Measurements from ENCODE around the gene METTL3.

METTL3 gene

DNA sequence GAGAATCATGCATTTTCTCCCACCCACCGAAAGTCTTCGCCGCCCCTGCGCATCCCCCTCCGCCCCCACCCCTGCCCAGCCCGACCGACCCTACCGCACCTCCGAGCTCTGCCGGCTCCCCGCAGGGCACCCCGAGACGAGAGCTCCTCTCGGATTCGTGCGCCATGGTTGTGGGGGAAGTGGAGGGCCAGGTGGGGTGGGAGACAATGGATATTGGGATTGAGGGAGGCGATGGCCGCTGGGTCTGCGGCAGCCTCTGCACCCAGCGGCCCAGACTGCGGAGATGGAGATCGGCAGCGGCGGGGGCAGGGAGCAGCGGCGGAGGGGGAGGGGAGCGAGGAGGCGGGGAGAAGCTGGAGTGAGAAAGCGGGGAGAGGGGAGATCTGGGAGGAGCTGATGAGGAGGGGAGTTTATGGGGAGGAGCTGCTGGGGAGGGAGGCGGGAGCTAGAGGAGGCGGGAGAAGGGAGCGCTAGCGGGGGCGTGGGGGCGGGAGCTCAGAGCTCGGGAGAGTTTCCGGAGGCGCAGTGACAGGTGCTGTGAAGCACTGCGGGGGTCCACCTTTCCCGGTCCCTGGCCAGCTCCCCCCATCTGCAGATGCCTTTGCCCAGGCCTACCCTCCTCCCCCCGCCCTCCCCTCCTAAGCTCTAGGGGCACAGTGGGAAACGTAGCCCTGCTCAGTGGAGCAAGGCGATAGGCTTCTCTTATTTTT lies 15.0 kb upstream of the METTL3 start, which contains the start of gene SALL2:
Gene SALL2, minus strand, starts transcription at position 385 of the 710 bp plus-strand sequence. Its CDS starts 219 bp downstream, at position 166.
- DNase-seq, result peak; percentile 74

DNA sequence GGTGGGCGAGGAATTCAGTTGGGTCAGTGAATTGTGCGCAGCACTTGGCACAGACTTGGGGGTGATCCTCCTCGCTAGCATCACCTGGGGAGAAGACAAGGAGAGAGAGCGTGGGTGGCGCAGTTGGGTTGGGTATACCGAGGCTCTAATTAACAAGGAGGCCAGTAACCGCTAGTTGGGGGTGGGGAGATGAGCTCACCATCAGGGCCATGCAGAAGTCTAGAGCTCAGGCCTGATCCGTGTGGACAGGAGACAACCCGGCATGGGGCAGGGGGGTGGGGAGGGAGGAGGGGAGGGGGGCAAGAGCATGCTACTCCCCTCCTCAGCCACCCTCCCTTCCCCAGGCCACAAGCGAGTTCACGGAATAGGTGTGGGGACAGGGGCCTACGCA lies 14.4 kb upstream of the METTL3 start:
- no peak for DNase-seq

DNA sequence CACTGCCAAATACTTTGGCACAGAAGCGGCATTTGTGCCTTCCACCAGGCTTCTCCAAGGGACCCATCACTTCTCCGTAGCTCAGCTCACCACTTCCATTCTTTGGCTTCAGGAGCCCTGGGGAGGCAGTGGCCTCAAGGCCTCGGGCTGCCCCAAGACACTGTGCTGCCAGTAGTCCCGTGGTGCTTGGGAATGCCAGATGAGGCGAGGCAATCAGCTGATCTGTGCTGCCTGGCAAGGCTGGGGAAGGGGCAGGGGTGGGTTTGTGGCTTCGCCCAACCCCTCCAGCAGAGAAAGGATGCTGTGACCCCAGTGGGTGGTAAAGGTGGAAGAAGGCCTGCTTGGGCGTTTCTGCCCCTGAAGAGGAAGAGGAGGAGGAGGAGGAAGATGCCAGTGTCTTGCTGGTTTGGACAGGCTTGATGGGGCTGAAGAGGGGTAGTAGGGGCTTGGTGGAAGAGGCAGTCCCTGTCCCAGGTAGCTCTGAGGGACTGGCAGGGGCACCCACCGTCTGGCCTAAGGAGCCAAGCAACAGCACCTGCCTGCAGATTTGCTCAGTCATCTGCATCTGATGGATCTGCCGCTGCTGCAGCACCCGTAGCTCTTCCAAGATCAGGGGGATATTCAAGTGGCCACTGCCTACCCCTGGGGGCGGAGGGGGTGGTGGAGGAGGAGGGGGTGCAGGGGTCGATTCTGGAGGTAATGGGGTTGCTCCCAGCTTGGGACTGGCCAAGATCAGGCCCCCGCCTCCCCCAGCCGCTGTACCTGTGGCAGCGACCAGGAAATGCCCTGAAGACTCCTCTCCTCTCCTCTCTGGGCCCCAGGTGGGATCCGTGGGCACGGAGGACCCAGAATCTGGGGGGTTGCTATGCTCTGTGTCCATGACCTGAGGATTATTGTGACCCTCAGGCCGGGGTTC lies 13.7 kb upstream of the METTL3 start:
- no peak for DNase-seq

DNA sequence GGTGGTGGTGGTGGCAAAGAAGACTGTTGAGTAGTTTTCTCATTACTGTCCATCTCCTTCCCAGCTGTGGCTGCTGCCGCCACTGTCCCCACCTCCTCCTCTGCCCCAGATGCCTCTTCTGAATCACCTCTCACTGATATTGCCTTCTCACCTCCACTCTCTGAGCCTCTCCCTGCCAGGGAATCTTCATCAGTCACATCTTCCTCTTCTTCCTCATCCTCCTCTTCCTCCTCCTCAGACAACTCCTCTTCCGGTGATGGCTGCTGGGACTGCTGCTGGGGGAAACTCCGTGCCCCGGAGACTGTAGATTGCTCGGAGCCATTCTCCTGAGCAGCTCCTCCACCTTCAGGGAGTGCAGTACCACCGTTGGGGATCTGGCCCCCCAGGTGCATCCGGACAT lies 12.1 kb upstream of the METTL3 start:
- DNase-seq, result no peak

DNA sequence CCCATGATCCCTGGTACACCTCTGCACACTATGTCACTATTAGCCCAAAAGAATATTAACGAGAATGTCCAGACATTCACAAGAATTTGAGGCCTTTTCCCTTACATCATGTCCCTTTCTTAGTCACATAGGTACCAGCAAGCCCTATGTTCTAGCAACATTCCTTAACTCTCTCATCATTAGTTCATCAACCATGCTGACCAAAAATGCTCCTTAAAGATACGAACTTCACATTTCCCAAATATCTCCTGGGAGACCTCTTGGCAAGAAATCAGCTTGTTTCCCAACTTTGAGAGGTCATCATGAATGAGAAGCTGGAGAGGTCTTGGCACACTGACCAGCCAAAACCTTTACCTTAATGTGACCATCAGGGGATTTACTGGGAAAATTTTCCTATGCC lies 10.4 kb upstream of the METTL3 start:
- DNase-seq, result no peak

DNA sequence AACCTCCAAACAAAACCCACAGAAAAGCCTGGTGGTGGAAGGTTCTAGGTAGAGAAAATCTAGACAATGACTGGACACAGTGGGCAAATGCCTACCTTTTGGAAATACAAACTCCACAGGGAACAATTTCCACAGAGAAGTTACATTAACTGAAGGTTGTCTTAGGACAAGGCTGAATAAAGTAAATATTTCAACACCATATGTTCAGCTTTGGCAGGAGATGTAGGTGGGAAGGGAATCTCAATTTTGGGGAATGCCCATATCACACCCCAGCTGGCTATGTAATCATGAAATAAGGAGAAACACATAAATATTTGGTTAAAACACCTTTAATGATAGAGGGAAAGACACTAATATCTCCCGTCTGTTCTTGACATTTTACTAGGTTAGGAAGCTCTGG lies 9.6 kb upstream of the METTL3 start:
- no peak for DNase-seq

DNA sequence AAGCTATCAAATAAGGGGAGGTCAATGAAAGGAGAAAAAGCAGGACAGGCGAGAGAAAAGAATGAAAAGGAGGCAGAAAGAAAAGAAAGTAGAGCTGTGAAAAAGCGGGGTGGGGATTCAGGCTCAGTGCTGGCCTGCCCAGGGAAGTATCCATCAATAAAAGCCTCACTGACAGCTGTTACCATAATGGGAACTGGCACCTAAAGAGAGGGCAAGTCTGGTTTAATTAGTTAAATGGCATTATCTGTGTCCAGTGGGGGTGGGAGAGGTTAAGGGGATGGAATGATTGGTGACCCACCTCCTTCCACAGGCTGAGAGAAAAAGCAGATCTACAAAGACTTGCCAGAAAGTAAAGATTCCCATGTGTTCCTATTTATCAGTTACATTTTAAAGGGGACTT lies 7.6 kb upstream of the METTL3 start:
- no peak for DNase-seq

DNA sequence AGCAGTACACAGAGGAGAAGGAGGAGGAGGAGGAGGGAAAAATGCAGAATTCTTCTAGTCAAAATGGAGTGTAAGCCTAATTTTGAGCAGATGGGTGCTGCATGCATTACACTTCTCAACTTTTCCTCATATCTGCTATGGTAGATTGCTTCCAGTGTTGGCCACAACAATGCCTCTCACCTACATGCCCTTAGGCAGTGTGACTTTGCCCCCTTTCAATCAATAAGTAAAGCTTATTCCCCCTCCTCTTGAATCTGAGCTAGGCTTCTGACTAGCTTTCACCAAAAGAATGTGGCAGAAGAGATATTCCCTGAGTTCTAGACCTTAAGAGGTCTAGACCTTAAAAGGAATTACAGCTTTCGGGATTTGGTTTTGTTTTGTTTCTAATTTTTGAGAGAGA lies 3.2 kb upstream of the METTL3 start:
- no peak for DNase-seq

DNA sequence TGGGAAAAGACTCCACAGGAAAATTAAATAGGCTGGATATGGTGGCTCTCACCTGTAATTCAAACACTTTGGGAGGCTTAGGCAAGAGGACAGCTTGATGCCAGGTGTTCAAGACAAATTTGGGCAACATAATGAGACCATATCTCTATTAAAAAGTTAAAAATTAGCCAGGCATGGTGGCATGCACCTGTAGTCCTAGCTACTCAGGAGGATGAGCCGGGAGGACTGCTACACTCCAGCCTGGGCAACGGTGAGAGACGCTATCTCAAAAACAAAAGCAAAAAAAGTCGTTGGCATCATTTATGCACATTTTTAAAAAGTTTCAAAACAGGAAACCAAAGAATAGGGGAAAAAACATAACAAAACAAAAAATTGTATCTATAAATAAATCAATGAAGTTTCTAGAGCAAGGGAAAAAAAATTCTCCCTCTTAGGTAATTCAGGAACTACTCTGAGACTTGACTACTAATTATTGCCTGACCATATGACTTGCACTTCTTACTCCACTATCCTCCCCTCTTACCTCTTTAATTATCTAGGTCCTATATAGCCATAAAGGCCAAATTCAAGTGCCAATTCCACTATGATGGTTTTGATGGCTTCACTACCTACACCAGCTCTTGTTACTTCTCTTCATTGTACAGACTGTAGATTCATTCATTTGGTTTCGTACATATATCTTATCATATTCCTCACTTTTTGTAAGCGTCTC lies 1.6 kb downstream of the METTL3 start:
- DNase-seq, result peak; percentile 39

DNA sequence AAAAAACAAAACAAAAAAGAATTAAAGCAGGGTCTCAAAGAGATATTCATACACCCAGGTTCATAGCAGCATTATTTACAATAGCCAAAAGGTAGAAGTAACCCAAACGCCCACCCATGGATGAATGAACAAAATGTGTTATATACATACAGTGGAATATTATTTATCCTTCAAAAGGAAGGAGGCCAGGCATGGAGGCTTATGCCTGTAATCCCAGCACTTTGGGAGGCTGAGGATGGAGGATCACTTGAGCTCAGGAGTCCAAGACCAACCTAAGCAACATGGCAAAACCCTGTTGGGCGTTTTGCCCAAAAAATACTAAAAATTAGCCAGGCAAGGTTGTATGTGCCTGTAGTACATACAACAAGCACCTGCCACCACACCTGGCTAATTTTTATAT lies 4.6 kb downstream of the METTL3 start:
- DNase-seq, result no peak

DNA sequence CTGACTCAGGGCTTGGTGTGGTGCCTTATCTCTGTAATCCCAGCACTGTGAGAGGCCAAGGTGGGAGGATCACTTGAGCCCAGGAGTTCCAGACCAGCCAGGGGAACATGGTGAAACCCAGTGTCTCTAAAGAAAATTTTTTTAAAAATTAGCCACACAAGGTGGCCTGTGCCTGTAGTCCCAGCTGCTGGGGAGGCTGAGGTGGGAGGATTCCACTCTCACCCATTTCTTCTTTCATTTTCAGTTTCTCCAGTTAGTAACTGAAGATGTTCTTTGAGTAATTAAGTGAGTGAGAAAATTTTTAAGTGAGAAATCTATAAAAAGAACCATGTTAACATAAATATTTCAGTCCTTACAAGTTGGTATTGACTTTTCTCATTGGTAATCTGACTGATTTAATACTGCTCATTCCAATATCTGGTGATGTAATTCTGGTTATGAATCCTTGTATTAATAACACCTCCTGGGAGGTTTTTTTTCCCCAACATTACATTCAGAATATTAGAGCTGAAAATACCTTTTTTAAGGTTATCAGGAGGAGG lies 6.1 kb downstream of the METTL3 start:
- DNase-seq, result peak; percentile 44

DNA sequence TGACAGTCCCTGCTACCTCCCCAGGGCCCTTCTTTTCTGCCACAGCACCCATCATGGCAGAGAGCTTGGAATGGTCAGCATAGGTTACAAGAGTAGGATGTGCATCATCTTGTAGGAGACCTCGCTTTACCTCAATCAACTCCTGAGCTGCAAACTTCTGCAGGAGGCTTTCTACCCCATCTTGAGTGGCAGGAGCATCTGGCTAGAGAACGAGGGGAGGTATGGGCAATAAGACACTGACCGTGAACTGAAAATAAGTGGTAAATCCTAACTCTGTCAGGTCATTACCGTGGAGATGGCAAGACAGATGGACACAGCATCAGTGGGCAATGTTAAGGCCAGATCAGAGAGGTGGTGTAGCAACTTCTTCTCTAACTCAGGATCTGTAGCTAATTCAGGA lies 7.8 kb downstream of the METTL3 start:
- no peak for DNase-seq

DNA sequence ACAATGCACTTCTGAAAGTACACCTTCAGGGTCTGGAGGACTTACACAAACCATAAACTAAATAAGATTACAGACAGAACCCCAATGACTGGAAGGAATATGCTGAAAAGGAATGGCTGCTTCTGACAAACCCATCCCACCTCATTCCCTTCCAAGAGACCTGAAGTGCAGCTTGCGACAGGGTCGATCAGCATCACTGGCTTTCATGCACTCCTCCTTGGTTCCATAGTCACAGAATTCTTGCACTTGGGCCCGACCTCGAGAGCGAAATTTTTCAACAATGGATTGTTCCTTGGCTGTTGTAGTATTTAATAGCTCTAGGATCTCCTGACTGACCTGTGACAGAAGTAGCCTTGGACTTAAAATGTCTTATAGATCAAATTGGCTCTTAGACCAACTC lies 9.6 kb downstream of the METTL3 start:
- no peak for DNase-seq

DNA sequence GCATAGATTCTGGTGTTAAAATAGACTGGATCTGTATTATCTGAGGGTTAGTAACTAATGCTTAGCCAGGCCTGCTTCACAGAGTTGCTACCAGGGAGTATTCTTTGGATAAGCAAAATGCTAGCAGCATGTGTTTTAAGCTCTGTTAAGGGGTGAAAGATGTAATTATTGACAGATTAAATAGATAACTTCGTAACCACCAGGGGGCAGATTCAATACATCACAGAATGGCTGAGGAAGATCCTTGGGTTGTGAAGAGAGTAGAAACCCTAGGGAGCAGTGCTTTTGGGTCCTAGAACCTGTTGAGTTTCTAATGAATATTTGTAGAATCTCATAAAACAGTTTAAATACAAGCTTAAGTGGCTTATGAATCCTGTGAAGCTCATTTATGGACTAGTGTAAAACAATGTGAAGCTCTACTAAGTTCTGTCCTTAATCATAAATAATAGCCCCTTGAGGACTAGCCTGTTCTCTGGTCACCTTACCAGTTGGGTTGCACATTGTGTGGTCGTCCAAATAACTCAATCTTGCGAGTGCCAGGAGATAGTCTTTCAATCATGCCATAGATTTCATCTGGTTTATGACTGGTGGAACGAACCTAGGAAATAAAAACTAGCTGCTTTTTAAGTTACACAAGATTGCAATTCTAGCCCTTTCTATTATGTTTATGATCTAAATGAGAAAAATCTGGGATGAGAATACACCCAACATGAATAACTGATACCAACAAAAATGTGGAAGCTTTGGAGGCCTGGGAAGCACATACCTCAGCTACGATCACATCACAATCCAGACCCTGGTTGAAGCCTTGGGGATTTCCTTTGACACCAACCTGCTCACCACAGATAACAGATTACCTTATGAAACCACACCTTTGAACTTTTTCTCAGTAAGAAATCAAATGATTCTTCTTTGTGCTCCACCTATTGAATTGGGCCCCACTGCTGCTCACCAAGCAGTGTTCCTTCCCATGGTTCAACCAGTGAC lies 12.3 kb downstream of the METTL3 start:
- DNase-seq, result peak; percentile 75

DNA sequence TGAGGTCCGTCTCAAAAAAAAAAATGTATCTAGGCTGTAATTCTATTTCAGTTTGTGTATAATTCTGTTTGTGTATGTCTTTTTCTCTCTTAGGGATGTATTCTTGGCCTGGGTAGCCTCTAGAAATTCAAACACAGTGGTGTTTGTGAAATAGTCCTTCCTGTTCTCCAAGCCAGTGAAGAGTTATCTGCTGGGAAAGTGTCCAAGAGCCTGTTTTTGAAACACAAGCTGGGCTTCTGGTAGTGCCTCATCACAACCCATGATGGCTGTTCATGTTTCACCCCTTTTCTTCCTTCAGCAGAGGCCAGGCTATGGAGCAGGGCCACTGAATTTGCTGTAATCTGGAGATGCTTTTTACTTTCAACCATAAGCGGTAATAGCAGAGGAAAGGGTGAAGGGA lies 14.7 kb downstream of the METTL3 start:
- no peak for DNase-seq

DNA sequence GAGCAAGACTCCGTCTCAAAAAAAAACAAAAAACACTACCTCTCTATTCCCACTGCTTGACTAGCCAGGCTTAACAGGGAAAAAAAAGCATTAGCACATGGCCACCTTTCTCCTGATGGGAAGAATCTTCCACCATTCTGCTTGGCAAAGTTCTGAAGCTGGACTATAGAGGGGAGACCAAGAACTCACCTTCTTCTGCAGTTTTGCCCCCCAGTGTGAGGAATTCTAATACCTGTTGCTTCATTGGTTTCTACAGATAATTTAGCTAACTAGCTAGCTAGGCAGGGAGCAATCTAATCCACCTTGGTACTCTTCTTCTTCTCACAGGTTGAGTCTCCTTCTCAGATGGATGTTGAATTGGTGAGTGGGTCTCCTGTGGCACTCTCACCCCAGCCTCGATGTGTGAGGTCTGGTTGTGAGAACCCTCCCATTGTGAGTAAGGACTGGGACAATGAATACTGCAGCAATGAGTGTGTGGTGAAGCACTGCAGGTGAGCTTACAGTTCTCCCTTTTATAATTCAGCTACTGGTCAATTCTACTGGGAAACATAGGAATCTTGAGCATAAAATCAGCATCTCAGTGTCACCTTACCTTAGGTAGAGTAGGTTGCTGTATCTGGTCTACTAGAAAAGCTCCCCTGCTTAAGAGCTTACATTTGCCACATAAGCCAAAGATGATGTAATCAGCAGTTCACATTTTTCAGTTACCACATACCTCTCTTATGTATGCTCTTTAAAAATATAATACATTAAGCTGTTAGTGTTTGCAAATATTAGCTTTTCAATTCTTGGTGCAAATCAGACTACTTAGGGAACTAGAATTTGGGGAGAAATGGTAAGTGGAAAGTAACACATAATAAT lies 16.0 kb downstream of the METTL3 start:
- DNase-seq, result no peak

DNA sequence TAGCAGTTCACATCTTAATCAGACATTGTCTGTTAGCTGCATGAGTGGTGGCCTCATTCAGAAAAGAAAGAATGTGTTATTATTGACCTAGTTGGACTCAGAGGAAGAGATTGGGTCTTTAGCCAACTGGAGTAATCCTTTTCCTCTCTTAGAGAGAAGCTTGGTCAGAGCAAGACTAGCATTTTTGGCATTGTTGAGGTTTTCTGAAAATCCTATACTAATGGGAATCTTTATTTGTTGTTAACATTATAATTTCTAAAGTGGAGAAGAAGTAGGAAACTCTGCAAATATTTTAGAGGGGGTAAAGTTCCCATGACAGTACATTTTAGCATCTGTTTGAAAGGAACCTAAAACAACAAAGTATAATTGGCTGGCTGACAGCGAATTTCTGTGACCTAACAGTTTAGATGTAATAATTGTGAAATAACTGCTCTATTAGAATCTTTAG lies 24.5 kb downstream of the METTL3 start:
- DNase-seq, result no peak

DNA sequence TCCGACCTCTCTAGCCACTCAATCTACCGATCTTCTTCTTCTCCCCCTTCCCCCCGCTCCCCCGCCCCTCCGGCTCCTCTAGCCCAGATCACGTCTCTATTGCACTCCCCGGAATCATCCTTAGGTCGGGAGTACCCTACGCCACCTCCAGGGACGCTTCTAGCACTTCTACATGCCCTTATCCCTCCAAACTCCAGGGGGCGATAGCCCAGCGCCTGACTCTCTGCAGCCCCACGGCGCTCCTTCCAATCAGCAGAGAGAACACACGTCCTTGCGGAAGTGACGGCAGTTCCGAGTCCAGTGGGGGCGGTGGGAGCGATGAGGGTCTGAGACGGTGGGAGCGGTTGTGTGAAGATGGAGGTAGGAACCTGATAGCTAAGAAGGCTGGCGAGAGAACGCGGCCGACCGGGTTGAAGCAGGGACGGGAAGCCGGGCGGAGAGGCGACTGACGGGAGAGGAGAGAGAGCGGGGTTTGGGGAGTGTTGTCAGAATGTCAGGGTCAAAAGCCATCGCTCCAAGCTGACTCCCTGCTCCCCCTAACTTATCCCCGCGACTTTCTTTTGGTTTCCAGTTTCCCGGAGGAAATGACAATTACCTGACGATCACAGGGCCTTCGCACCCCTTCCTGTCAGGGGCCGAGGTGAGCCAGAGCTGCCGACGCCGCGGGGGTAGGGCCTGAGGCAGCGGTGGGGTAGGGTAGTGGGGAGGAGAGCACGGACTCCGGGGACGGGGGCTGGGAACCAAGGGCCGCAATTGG lies 34.0 kb downstream of the METTL3 start, which contains the start of the genes RAB2B and TOX4:
Gene RAB2B, minus strand, starts transcription at position 35 of the 757 bp plus-strand sequence. CDS start 87 bp downstream, outside the sequence.
Gene TOX4, plus strand, starts transcription at position 271 of the 757 bp plus-strand sequence. Its CDS starts 84 bp downstream, at position 355.
- DNase-seq, result peak; percentile 99

DNA sequence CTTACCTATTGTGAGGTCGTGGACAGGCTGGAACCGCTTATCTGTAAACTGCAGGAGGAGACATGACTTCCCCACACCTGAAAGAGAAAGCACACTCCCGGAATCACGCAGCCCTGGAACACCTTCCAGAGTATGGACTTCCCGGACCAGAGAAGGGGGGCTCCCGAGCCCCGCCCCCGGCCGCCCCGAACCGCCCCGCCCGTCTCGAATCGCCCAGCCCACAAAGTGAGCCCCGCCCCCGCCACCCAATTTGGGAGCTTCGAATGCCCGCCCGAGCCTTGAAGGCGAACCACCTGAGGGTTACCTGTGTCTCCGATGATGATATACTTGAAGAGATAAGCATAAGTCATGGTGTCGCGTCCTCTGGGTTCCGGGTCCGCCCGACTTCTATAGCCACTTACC lies 34.6 kb downstream of the METTL3 start:
- DNase-seq, result no peak

Measured in CD4-positive, alpha-beta T cell treated with Interleukin-17A for 1 hour (primary cell).